GM12873 (cell line): ENCODE results near the gene MCF2L.

ENCODE experiments used
- CTCF ChIP-seq: IDR thresholded peaks from 2 replicates; pipeline ENCODE4 v1.5.1; 2012; ENCODE audit warnings: low read depth, mild to moderate bottlenecking, moderate library complexity, low read length, control low read depth; ENCODE audit not compliant: insufficient read depth; ENCODE audit errors: missing control alignments

Gene MCF2L

GRCh38 chr13:113049521-113049941 is 80.5 kb downstream of the MCF2L start:
- no peak for TF ChIP-seq CTCF

GRCh38 chr13:113049981-113050380 is 81.0 kb downstream of the MCF2L start:
- no peak for TF ChIP-seq CTCF

DNA sequence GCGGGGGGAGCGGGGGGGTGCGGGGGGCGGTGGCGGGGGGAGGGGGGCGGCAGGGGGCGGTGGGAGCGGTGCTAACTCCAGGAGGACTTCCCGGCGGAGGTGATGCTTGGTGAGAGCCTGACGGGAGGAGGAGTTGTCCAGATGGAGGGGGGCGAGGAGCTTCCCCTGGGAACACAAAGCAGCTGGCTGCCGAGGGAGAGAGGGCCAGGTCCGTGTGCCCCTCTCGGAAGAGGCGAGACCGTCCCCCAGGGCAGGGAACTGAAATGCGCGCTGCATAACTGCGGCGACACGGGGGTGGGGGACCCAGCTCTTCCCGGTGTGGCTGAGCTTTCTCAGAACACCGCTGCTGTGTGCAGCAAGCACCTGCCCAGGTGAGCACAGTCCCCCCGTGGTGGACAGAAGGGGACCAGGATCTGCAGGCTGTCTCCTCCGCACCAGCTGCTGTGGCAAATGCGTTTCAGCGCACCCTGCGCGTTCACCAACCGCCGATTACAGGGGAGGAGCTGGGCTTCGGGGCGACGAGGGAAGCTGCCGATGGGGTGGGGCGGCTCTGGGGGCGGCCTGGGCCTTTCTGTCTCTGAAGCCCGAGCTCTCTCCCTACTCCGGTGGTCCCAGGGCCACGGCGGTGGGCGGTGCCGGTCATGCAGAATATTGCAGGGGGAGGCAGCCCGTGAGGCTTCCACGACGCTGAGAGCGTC is 81.9 kb downstream of the MCF2L start:
- no peak for TF ChIP-seq CTCF

DNA sequence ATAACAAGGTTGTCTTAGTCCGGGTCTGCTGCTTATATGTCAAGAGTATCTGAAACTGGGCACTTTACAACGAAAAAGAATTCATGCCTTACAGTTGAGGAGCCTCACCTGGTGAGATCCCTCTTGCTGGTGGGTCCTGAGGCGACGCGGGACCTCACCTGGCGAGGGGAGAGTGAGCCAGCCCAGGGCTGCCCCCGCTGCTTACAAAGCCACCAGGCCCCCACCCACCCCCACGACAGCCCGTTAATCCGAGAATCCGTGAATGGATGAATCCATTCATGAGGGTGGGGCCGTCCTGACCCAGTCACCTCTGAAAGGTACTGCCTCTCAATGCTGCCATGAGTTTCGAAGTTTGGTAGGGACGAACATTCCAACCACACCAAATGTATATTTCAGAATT is 82.6 kb downstream of the MCF2L start:
- no peak for TF ChIP-seq CTCF

GRCh38 chr13:113052206-113052605 is 83.2 kb downstream of the MCF2L start:
- TF ChIP-seq CTCF, result no peak

DNA sequence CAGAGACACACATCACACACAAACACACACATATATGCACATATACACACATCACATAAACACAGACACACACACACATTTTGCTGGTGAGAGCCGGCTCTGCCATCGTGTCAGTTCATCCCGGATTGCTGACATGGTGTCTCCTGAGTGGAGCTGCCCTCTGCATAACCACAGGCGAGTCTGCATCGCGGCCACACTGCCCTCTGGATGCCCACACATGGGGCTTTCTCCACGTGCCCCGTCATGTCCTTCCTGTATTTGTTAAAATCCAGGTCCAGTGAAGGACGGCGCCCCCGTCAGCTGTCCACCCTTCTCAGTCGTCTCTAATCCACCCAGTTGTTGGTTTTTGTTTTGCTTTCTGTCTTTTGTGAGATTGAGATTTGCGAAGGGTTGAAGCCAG is 84.0 kb downstream of the MCF2L start:
- TF ChIP-seq CTCF, result no peak

GRCh38 chr13:113053376-113053775 is 84.4 kb downstream of the MCF2L start:
- TF ChIP-seq CTCF, result no peak
